Measurements from ENCODE around the gene IRF1. TPM values are rescaled to one million over a fixed set of nuclear protein-coding genes. Genes with fewer than 3 reads are reported as not detected.
A peak's percentile ranks its signal among the peaks of the same experiment; 100 is the strongest.

Gene IRF1
- total RNA-seq, 2 donors from 2014 or later = 5.6 to 7.3 TPM

DNA sequence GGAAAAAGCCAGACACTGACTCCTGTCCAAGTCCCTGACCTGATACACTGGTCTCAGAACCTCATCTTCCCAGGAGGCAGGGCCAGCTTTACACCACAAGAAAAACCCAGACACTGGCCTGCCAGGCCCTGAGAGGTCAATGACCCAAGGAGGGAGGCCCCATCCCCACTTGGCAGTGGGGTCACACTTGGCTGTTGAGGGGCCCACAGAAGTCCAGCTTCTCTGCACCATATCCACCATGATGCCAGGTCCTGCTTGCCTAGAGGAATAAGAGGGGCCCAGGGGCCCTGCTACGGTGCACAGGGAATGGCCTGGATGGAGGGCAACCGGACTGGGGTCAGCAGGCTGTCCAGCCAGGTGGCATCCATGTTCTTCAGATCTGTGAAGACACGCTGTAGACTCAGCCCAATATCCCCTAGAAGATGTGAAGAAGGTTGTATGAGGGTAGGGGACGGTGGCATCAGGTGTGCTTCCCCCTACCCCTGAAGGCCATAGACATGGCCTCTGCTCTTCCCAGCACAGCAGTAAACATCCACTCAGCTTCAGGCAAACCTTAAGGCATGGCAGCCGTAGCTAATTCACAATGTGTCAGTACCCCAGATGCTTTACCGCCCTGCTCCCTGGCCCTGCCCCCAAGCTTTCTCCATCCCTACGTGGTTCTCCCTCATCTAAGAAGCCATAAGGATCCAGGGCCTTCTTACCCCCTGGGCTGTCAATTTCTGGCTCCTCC lies 6.7 kb downstream of the IRF1 start:
- Mint-ChIP-seq H3K9me3 (no peaks in the 10 kb centered on the region), H3K27me3 (ENCODE audit: insufficient read depth) (no peaks in the 10 kb centered on the region), H3K4me1 (no peaks in the 10 kb centered on the region), H3K4me3 (no peak overlapping the region), H3K27ac (no peak overlapping the region), H3K36me3 (ENCODE audit: low read depth) (peaks cover 27% of the 10 kb centered on the region)
- WGBS, 2 experiments (ENCODE audit: insufficient coverage in 1 of 2, insufficient read length in 1 of 2) = 92 to 100% methylated on average over 4 to 7 of the region's 7 CpGs
- H3K36me3 ChIP-seq (ENCODE audit: control insufficient read depth, insufficient read depth, low read length) = peaks cover 23% of the 10 kb centered on the region
- H3K27ac ChIP-seq (ENCODE audit: low read depth, low read length) = no peak overlapping the region
- peak; percentile 25 for DNase-seq
- no peaks in the 10 kb centered on the region for H3K4me1 ChIP-seq (ENCODE audit: control insufficient read depth, insufficient read depth, low read length)
- no peaks in the 10 kb centered on the region for H3K9me3 ChIP-seq (ENCODE audit: control insufficient read depth, low read length)
- TF ChIP-seq CTCF (conservative IDR thresholded peaks at IDR 0.05) = no peak
- no peak overlapping the region for H3K4me3 ChIP-seq (ENCODE audit: low read length)
- no peak overlapping the region for H3K9ac ChIP-seq (ENCODE audit: extremely low read depth, low read length, poor library complexity, severe bottlenecking)
- H3K27me3 ChIP-seq (ENCODE audit: control insufficient read depth, insufficient read depth, low read length, poor library complexity, severe bottlenecking) = no peaks in the 10 kb centered on the region

GRCh38 chr5:132483101-132483500 lies 7.5 kb downstream of the IRF1 start:
- H3K27me3 Mint-ChIP-seq (ENCODE audit: insufficient read depth) = no peaks in the 10 kb centered on the region
- 92 to 94% methylated on average over 5 to 8 of the region's 8 CpGs for WGBS, 2 experiments (ENCODE audit: insufficient coverage in 1 of 2, insufficient read length in 1 of 2)
- no peak for DNase-seq
- Histone ChIP-seq H3K4me3 (ENCODE audit: low read length) (no peak overlapping the region), H3K4me1 (ENCODE audit: control insufficient read depth, insufficient read depth, low read length) (no peaks in the 10 kb centered on the region), H3K27ac (ENCODE audit: low read depth, low read length) (no peak overlapping the region), H3K9me3 (ENCODE audit: control insufficient read depth, low read length) (no peaks in the 10 kb centered on the region), H3K27me3 (ENCODE audit: control insufficient read depth, insufficient read depth, low read length, poor library complexity, severe bottlenecking) (no peaks in the 10 kb centered on the region), H3K9ac (ENCODE audit: extremely low read depth, low read length, poor library complexity, severe bottlenecking) (no peak overlapping the region), H3K36me3 (ENCODE audit: control insufficient read depth, insufficient read depth, low read length) (peaks cover 23% of the 10 kb centered on the region)
- TF ChIP-seq CTCF (conservative IDR thresholded peaks at IDR 0.05) = no peak
- H3K9me3 Mint-ChIP-seq = no peaks in the 10 kb centered on the region
- no peak overlapping the region for H3K27ac Mint-ChIP-seq
- H3K36me3 Mint-ChIP-seq (ENCODE audit: low read depth) = peaks cover 27% of the 10 kb centered on the region
- no peaks in the 10 kb centered on the region for H3K4me1 Mint-ChIP-seq
- H3K4me3 Mint-ChIP-seq = no peak overlapping the region

DNA sequence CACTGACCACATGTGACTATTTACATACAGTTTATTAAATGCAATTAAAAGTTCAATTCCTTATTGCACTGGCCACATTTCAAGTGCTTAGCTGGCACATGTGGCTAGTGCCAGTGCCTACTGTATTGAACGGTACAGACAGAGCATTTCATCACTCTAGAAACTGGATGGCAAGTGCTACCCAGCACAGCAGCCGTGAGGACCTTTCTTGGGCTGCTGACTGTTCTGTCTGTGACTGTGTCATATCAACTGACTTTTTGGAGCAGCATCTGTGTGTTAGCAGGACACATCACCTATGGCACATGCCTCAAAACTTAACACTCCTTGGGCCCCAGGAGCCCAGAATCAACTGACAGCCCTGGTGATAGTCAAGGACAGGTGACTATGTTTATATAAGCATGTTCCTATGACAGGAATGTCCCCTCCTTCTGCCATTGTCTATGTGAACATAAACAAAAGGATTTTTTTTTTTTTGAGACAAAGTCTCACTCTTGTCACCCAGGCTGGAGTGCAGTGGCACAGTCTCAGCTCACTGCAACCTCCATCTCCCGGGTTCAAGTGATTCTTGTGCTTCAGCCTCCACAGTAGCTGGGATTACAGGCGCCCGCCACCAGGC lies 8.9 kb downstream of the IRF1 start:
- Mint-ChIP-seq H3K4me1 (no peaks in the 10 kb centered on the region), H3K27me3 (ENCODE audit: insufficient read depth) (no peaks in the 10 kb centered on the region), H3K36me3 (ENCODE audit: low read depth) (peaks cover 24% of the 10 kb centered on the region), H3K27ac (no peak overlapping the region), H3K9me3 (no peaks in the 10 kb centered on the region), H3K4me3 (no peak overlapping the region)
- WGBS, 2 experiments (ENCODE audit: insufficient coverage in 1 of 2, insufficient read length in 1 of 2) = 93 to 100% methylated on average over 2 to 5 of the region's 5 CpGs
- Histone ChIP-seq H3K36me3 (ENCODE audit: control insufficient read depth, insufficient read depth, low read length) (peaks cover 18% of the 10 kb centered on the region), H3K9me3 (ENCODE audit: control insufficient read depth, low read length) (no peaks in the 10 kb centered on the region), H3K9ac (ENCODE audit: extremely low read depth, low read length, poor library complexity, severe bottlenecking) (no peak overlapping the region), H3K4me3 (ENCODE audit: low read length) (no peak overlapping the region), H3K4me1 (ENCODE audit: control insufficient read depth, insufficient read depth, low read length) (no peaks in the 10 kb centered on the region), H3K27me3 (ENCODE audit: control insufficient read depth, insufficient read depth, low read length, poor library complexity, severe bottlenecking) (no peaks in the 10 kb centered on the region), H3K27ac (ENCODE audit: low read depth, low read length) (no peak overlapping the region)
- DNase-seq = peak; percentile 41
- no peak for TF ChIP-seq CTCF (conservative IDR thresholded peaks at IDR 0.05)

All from endodermal cell (in vitro differentiated cells).